SW480 (cell line): ENCODE results near the gene ATAD1.
"Not testable (repeated sequence)": the region's sequence is repeated elsewhere in the genome, so short reads cannot be mapped to it uniquely, and the experiment has no call there.

ENCODE experiments used
- DNase-seq: peaks from one replicate; pipeline ENCODE4 v3.0.0-alpha.2; 2016; ENCODE audit warnings: low spot score

The ATAD1 gene

DNA sequence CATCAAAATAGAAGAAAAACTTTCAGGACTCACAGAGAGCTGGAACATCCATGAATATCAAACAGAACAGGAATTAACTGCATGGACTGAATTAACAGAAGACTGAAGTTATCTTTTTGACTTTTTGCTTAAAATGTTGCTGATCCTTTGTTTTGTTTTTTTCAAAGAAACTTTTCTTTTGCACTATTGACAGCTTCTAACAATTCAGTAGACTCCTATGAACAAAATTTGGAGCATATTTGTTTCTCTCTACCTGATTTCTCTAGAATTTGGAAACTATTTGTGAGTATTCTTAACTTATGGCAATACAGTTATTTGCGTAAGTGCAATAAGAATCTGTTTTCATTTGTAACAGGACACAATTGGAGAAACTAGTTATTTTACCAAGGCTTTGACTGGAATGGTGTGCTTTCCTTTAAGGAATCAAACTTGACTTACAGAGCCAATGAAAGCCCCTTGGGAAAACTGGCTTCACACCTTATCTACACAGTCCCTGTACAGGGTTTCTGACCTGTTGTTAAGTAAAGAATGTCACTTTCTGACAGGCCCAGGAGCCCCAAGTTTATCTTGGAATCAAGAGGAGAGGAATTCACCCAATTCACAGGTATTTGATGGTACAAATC, 16.1 kb downstream of the ATAD1 start:
- DNase-seq = not testable (repeated sequence)

DNA sequence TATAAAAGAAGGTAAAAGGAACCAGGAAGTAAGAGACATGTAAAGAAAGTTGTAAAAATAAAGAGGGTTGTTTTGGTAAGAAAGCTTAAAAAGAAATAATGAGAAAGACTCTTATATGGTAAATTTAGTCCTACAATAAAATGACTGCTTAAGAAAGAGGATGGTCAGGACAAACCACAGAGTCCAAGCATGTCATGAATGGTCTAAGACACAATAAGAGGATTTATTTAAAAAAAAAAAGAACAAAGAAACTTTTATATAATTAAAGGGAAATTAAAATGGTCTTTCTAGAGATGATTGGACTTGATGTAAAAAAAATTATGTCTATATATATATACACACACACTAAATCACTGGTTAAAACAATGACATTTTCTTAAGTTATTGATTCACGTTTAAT, 18.2 kb downstream of the ATAD1 start:
- DNase-seq = no peak

DNA sequence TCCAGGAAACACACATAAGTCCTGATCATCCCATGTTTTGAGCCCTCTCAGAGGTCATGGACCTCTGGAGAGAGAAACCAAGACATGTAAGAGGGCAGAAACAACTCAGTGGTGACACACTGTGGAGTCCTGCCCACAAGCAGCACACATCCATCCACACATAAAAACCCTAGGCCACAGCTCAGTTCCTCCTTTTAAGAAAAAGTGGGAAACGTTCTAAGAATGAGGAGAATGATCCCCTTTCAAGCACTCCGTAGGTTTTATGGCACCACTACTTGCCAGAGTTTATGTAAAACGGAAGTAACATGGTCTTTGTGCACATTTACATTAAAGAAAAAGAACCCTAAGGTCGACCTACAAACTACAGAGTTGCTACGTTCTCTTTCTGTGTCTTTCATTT, 19.9 kb downstream of the ATAD1 start:
- DNase-seq = no peak

DNA sequence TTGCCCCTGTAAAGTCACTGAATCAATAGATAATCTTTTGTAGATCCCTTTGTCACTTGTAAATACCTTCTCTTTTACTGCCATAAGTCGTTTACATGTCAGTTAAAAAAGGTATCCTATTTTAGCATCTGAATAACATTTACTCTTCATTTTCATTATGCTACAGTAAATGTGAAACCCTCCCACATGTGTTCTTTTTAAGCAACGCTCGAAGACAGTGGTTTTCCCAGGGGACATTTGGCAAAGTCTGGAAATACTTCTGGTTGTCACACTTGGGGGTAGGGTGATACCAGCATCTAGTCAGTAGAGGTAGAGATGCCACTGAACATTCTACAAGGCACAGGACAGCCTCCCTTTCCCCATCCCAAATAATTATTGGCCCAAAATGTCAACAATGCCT, 23.7 kb downstream of the ATAD1 start:
- no peak for DNase-seq

DNA sequence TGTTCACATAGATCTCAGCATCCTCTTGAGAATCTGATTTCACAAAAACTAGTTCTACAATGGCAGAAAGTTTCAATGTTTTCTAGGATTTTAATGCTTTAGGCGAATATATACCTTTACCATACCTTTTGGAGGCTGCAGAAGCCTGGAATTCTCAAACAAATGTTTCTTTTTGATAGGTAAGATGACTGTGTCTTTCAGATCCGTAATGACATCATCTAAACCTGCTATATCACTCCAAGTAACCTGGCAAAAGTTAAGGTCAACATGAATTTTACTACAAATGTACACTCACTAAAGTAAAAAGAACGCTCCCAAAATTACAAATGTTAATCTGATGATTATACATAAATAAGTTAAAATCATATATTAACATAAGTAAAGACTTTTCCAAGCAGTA, 27.8 kb downstream of the ATAD1 start:
- DNase-seq = no peak

DNA sequence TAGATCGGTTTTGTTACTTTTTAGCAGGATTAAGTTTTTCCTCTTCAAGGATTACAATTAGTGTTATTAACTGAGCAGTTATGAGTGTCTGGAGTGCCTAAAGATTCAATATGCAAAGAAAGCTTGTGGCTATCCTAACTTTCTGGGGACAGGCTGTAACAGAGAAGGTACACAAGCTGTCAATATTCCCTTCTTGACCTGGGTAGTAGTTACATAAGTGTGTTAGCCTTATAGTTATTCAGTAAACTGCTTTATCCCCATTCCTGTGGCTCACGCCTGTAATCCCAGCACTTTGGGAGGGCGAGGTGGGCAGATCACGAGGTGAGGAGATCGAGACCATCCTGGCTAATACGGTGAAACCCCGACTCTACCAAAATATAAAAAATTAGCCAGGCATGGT, 31.6 kb downstream of the ATAD1 start:
- no peak for DNase-seq

DNA sequence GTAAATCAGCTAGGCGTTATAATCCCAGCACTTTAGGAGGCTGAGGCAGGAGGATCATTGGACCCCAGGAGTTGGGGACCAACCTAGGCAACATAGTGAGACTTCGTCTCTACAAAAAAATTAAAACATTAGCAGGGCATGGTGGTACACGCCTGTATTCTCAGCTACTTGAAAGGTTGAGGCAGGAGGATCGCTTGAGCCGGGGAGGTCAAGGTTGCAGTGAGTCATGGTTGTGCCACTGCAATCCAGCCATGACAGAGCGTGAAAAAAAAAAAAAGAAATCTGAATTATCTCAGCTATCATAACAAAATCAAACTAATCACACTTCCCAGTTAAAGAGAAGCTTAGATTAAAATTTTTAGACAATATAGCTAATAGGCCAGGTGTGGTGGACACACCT, 35.3 kb downstream of the ATAD1 start:
- no peak for DNase-seq

DNA sequence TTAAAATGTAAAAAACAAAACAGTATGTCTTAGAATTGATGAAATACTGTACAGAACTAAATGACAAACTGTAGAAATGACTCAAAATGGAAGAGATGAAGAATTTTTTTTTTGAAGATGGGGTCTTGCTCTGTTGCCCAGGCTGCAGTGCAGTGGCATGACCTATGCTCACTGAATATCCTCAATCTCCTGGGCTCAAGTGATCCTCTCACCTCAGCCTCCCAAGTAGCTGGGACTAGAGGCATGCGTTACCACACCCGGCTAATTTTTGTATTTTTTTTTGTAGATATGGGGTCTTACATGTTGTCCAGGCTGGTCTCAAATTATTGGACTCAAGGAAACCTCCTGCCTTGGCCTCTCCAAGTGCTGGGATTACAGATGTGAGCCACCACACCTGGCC, 36.5 kb downstream of the ATAD1 start:
- no peak for DNase-seq

DNA sequence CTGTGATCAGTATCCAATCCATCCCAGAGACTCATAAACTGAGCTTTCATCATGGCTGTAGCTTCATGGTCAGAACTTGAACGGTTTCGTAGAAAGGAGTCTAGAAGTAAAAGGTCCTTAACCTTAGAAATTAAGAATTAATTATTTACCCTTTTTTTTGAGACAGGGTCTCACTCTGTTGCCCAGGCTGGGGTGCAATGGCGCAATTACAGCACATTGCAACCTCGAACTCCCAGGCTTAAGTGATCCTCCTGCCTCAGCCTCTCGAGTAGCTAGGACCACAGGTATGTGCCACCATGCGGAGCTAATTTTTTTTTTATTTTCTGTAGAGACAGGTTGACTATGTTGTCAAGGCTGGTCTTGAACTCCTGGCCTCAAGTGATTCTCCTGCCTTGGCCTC, 41.7 kb downstream of the ATAD1 start:
- no peak for DNase-seq

DNA sequence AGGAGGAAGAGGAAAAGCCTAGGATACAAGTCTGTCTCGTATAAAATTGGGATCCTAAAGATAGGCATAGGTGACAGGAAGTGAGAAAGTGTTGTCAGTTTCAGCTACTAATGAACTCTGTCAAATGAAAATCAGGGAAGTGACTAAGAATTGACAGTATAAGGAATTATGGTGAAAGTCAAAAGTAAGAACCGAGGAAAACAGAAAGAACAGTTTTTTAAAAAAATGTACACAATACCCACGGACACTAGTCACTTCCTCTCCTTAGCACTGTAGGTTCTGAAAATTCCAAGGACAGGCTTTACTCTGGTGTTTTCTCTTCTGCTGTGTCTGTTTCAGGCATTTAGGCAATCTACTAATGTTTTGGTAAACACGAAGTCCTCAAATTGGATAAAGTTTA, 42.3 kb downstream of the ATAD1 start:
- no peak for DNase-seq

DNA sequence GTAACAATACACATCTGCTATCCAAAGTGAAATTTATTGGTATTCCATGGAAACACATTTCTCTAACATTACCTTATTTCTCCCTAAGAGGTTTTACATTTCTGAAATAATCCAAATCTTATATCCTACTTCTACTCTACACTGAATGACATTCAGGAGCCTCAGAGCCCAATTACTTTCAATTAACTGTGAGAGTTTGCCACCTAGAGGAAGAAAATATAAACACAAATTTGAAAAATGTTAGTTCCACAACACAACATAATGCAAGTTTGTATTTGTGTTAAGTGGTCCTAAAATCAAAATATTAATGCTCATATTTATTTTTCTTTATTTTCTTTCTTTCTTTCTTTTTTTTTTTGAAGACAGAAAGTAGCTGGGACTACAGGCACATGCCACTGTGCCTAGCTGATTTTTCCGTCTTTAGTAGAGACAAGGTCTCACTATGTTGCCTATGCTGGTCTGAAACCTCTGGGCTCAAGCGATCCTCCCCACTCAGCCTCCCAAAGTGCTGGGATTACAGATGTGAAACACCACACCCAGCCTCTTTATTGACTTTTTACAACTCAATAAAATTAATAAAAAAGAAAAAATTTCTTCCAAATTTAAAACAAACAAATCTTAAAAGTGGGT, 46.0 kb downstream of the ATAD1 start:
- DNase-seq = peak; percentile 21

DNA sequence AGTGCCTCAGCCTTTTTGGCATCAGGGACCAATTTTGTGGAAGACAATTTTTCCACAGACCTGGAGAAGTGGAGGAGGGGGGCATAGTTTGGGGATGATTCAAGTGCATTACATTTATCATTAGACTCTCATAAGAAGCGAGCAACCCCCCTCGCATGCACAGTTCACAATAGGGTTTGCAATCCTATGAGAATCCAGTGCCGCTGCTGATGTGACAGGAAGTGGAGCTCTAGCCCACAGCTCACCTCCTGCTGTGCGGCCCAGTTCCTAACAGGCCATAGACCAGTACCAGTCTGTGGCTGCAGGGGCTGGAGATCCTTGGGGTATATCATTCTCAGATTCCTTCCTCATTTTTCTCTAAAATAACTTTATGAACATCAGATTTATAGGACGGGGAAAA, 50.8 kb downstream of the ATAD1 start:
- DNase-seq = no peak

DNA sequence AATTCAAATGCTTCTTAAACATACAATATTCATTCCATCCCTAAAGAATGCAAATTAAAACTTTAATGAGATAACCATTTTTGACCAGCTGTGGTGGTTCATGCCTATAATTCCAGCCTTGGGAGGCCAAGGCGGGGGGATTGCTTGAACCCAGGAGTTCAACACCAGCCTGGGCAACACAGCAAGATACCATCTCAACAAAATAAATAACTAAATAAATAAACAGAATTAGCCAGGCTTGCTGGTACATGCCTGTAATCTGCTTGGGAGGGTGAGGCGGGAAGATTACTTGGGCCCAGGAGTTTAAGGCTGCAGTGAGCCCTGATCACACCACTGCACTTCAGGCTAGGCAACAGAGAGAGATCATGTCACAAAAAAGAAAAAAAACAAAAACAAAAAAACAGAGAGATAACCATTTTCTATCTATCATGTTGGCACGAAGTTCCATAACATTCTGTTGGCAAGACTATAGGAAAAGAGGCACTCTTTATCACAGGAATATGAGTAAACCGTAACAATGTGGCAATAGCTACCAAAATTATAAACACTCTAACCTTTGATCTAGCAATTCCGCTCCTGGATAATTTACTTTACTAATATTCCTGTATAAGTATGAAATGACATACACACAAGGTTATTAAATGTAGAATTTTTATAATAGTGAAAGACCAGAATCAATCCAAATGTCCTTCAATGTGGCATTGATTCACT, 52.2 kb downstream of the ATAD1 start:
- no peak for DNase-seq

DNA sequence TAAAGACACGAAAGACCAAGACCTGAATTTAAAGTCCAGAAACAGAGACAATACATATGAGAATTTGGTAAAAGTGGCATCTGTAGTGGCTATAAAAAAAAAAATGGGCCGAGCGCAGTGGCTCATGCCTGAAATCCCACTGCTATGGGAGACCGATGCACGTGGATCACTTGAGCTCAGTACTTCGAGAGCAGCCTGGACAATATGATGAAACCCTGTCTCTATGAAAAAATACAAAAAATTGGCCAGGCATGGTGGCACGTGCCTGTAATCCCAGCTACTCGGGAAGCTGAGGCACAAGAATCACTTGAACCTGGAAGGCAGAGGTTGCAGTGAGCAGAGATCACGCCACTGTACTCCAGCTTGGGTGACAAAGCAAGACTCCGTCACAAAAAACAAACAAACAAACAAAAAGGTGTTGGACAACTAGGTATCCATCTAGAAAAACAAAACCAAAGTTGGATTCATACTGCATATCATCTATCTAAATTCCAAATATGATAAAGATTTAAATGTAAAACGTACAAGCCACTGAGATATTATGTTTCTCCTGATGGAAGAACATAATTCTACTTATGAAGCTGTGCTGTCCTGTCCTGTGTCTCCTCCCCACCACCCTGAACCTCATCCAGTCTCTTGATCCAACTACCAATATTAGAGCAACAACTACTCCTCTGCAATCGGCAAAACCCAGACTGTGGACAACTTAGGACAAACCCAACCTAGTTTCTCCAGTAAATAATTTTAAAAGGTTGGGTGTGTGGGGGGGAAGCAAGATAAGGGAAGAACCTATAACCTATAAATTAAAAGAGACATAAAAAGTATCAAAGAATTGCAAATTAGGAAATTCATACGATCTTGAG, 53.7 kb downstream of the ATAD1 start:
- no peak for DNase-seq

DNA sequence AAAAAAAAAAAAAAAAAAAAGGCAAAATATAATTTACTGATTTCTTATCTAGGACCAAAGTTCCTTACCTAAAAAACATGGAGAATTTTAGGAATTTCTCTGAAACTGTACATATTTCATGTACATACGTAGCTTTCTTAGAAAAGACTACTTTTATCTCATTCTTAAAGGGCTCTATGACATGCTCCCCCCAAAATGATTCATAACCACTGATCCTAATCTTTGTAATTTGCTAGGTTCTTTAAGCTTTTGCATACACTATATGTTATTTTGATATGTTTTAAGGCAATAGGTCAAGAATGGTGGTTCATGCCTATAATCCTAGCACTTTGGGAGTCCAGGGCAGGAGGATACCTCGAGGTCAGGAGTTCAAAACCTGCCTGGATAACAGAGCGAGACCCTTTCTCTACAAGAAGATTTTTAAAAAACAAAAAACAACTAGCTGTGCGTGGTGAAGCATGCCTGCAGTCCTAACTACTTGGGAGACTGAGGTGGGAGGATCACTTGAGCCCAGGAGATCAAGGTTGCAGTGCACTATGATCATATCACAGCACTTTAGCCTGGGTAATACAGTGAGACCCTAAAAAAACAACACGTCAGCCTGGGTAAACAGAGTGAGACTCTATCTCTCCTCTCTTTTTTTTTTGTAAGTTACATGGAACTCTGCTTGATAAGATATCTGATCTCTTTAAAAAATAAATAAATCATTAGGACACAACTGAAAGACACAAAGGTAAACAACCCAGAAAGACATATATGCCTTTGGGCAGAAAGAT, 54.8 kb downstream of the ATAD1 start:
- DNase-seq = no peak

DNA sequence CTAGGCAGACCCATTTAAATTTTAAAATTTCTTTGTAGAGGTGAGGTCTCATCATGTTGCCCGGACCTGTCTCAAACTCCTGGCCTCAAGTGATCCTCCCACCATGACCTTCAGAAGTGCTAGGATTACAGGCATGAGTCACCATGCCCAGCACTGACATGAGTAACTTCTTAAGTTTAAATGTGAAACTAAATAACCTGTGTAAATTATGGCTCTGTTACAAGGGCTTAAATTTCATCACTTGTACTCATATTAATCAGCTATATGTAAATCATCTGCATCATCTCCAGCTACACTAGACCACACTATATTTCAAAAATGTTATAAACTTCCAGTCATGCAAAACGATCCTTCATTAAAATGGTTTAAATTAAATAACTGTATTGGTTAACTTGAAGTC, 56.1 kb downstream of the ATAD1 start:
- no peak for DNase-seq

DNA sequence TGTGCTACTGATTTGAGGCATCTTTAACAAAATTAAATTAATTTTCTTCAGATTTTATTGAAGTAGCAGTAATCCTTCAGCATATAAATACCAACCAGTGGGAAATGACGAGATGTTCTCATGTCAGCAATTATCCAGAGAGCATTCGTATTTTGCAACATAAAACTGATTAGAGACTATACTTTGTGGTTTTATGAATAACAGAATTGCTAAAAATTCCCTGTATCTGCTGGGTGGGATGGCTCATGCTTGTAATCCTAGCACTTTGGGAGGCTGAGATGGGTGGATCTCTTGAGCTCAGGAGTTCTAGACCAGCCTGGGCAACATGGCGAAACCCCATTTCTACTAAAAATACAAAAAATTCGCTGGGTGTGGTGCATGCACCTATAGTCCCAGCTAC, 56.9 kb downstream of the ATAD1 start:
- no peak for DNase-seq

DNA sequence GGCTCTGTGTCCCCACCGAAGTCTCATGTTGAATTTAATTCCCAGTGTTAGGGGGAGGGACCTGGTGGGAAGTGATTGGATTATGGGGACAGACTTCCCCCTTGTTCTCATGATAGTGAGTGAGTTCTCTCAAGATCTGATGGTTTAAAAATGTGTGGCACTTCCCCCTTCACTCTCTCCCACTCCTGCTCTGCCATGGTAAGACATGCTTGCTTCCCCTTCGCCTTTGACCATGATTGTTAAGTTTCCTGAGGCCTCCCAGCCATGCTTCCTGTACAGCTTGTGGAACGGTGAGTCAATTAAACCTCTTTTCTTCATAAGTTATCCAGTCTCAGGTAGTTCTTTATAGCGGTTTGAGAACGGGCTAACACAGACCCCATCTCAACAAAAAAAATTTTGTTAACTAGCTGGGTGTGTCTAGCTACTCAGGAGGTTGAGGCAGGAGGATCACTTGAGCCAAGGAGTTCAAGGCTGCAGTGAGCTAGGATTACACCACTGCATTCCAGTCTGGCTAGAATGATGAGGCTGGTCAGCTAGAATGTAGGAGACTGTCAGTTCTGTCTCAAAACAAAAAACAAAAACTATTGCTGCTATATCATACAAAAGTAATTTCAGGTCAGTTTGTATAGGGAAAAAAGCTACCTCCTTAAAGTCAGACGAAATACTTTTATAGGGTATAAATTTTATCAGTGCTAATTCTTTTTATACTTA, 57.7 kb downstream of the ATAD1 start:
- DNase-seq = no peak

DNA sequence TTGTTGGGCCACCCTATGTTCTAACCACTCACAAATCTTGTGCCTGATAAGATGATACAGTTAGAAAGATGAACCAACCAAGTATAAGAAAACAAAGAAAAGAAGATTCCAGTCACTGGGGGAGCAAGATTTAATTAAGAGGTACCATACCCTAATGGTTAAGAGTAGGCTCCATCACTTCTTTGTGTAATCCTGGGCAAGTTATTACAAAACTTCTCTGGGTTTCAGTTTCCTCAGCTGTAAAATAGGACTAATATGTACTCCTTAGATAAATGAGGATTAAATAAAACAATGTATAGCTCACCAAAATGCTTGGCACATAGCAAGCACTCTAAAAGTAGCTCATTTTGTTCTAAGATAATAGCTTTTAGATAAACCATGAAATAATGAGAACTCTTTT, 58.5 kb downstream of the ATAD1 start:
- DNase-seq = no peak

DNA sequence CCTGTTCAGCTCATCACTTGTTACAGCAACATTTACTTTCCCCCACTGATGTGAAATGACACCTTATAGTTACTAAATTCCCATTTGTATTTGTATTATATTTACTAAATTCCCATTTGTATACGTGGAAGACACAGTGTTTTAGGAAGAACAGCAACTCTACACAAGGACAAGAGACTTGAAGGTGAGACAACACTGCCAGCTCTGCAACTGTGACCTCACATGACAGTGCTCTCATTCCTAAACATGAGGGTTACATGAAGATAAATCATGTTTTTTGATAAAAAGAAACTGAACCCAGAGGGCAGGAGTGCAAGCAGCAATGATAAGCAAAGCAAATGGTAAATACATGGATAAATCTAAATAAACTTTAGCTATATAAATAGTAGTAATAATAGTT, 60.3 kb downstream of the ATAD1 start:
- DNase-seq = no peak
